Superior temporal gyrus (tissue), 1 donor: ENCODE data around the gene SOST.
A peak's percentile ranks its signal among the peaks of the same experiment; 100 is the strongest.
"Not testable (repeated sequence)": the region's sequence is repeated elsewhere in the genome, so short reads cannot be mapped to it uniquely, and the experiment has no call there.

Source experiments
- DNase-seq: peaks from one replicate; pipeline ENCODE4 v3.0.0-alpha.2; 2016; ENCODE audit errors: extremely low spot score

SOST gene

GRCh38 chr17:43758497-43759174 is at the start of gene SOST:
SOST (minus strand) TSS chr17:43758791; CDS start chr17:43758741, 50 bp downstream.
- no peak for DNase-seq

- DNase-seq: no peak
Measured at GRCh38 chr17:43808076-43808475, 49.5 kb upstream of the SOST start.

- no peak for DNase-seq
Measured at GRCh38 chr17:43805117-43805516, 46.5 kb upstream of the SOST start.

GRCh38 chr17:43803758-43804157 is 45.2 kb upstream of the SOST start:
- DNase-seq: no peak

- DNase-seq: no peak
Measured at GRCh38 chr17:43801844-43802243, 43.3 kb upstream of the SOST start.

- peak; percentile 71 for DNase-seq
Measured at GRCh38 chr17:43800736-43801135, 42.1 kb upstream of the SOST start.

GRCh38 chr17:43799047-43799446 is 40.5 kb upstream of the SOST start:
- DNase-seq: no peak

GRCh38 chr17:43798024-43798423 is 39.4 kb upstream of the SOST start:
- not testable (repeated sequence) for DNase-seq

GRCh38 chr17:43792668-43793067 is 34.1 kb upstream of the SOST start:
- DNase-seq: not testable (repeated sequence)

GRCh38 chr17:43791589-43791988 is 33.0 kb upstream of the SOST start:
- peak; percentile 66 for DNase-seq

GRCh38 chr17:43790311-43790940 is 31.8 kb upstream of the SOST start:
- DNase-seq: no peak

- DNase-seq: no peak
Measured at GRCh38 chr17:43789482-43789881, 30.9 kb upstream of the SOST start.

GRCh38 chr17:43788540-43788939 is 29.9 kb upstream of the SOST start:
- DNase-seq: no peak

GRCh38 chr17:43787728-43788127 is 29.1 kb upstream of the SOST start:
- DNase-seq: no peak

- peak; percentile 78 for DNase-seq
Measured at GRCh38 chr17:43784628-43785101, 26.1 kb upstream of the SOST start.

GRCh38 chr17:43784068-43784467 is 25.5 kb upstream of the SOST start:
- DNase-seq: no peak

GRCh38 chr17:43782913-43783680 is 24.5 kb upstream of the SOST start:
- DNase-seq: no peak

- no peak for DNase-seq
Measured at GRCh38 chr17:43780135-43780534, 21.5 kb upstream of the SOST start, which contains the start of gene CFAP97D1. CFAP97D1 (plus strand) TSS chr17:43780435; CDS start chr17:43780463, 28 bp downstream.

GRCh38 chr17:43779145-43780125 is 20.8 kb upstream of the SOST start:
- DNase-seq: no peak

GRCh38 chr17:43778337-43779144 is 19.9 kb upstream of the SOST start, which contains the start of gene DUSP3:
DUSP3 (minus strand) TSS chr17:43778977; CDS start chr17:43778924, 53 bp downstream.
- DNase-seq: peak; percentile 84
